ENCODE data around the gene CCSER1.

Gene CCSER1

GRCh38 chr4:90093526-90093925 lies 33.7 kb upstream of the CCSER1 start:
- TF ChIP-seq CTCF (IDR thresholded peaks at IDR 0.05; ENCODE audit: extremely low read depth, missing control alignments): no peak
- no peak for DNase-seq (ENCODE audit: low spot score)

GRCh38 chr4:90095000-90095399 lies 32.2 kb upstream of the CCSER1 start:
- DNase-seq (ENCODE audit: low spot score): no peak
- no peak for TF ChIP-seq CTCF (IDR thresholded peaks at IDR 0.05; ENCODE audit: extremely low read depth, missing control alignments)

- TF ChIP-seq CTCF (IDR thresholded peaks at IDR 0.05; ENCODE audit: extremely low read depth, missing control alignments): no peak
- no peak for DNase-seq (ENCODE audit: low spot score)
Measured at GRCh38 chr4:90099812-90100211, 27.4 kb upstream of the CCSER1 start.

GRCh38 chr4:90103991-90104390 lies 23.2 kb upstream of the CCSER1 start:
- DNase-seq (ENCODE audit: low spot score): no peak
- no peak for TF ChIP-seq CTCF (IDR thresholded peaks at IDR 0.05; ENCODE audit: extremely low read depth, missing control alignments)

- TF ChIP-seq CTCF (IDR thresholded peaks at IDR 0.05; ENCODE audit: extremely low read depth, missing control alignments): no peak
- DNase-seq (ENCODE audit: low spot score): no peak
Measured at GRCh38 chr4:90105274-90105673, 21.9 kb upstream of the CCSER1 start.

GRCh38 chr4:90112715-90113114 lies 14.5 kb upstream of the CCSER1 start:
- DNase-seq (ENCODE audit: low spot score): no peak
- TF ChIP-seq CTCF (IDR thresholded peaks at IDR 0.05; ENCODE audit: extremely low read depth, missing control alignments): no peak

GRCh38 chr4:90113881-90114457 lies 13.2 kb upstream of the CCSER1 start:
- DNase-seq (ENCODE audit: low spot score): no peak
- no peak for TF ChIP-seq CTCF (IDR thresholded peaks at IDR 0.05; ENCODE audit: extremely low read depth, missing control alignments)
